GM10266 (cell line): ENCODE results near the gene ST6GALNAC3.

Experiments used
- DNase-seq: peaks from one replicate; pipeline ENCODE4 v3.0.0; 2012; ENCODE audit errors: extremely low spot score
- TF ChIP-seq, protein P1 (sequence below): IDR thresholded peaks from 2 replicates; pipeline ENCODE4 v1.5.1; 2012; ENCODE audit warnings: mild to moderate bottlenecking, low read depth; ENCODE audit not compliant: control insufficient read depth, insufficient read depth; ENCODE audit errors: missing control alignments

ST6GALNAC3 gene

DNA sequence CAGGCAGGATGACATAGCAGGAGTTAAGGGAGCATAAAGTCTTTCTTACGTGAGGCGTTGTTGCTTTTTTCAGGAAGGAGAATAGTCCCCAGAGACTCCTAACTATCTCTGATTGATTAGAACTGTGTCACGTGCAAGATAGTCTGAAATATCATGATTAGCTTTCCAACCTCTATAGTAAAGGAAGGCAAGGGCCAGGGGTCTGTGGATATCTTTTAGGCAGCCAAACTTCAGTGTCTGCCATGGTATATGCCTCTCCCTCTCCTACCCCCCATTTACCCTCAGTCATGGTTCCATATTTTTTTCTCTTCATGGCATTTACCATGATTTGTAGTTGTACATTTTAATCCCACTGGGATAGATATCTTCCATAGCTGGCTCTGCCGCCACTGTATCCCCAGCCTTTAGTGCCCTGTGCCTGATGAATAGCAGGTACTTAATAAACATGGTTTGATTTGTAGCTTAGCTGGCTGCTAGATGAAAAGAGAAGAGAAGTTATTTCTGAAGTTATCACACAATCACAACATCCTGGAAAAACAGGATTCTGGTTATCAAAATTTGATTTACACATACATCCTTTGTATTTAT, 474.1 kb downstream of the ST6GALNAC3 start:
- no peak for DNase-seq
- TF ChIP-seq, protein P1, sequence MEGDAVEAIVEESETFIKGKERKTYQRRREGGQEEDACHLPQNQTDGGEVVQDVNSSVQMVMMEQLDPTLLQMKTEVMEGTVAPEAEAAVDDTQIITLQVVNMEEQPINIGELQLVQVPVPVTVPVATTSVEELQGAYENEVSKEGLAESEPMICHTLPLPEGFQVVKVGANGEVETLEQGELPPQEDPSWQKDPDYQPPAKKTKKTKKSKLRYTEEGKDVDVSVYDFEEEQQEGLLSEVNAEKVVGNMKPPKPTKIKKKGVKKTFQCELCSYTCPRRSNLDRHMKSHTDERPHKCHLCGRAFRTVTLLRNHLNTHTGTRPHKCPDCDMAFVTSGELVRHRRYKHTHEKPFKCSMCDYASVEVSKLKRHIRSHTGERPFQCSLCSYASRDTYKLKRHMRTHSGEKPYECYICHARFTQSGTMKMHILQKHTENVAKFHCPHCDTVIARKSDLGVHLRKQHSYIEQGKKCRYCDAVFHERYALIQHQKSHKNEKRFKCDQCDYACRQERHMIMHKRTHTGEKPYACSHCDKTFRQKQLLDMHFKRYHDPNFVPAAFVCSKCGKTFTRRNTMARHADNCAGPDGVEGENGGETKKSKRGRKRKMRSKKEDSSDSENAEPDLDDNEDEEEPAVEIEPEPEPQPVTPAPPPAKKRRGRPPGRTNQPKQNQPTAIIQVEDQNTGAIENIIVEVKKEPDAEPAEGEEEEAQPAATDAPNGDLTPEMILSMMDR = no peak

DNA sequence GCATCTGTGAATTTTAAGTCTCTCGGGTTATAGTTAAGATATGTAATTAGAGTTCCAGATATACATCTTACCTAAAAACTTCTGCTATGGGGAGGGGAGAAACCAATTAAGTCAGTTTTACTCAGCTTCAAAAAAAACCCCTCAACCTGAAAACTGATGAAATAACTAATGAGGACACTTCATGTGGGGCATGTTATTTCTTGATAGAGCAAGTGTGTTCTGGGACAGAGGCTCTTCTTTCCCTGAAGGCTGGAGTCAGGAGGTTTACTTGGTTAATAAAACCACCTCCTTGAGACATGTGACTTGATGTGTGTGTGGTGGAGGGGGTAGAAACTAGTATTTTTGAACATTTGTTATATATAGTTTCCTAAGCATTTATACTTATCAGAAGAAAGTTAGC, 479.7 kb downstream of the ST6GALNAC3 start:
- TF ChIP-seq, protein P1 = no peak
- no peak for DNase-seq

DNA sequence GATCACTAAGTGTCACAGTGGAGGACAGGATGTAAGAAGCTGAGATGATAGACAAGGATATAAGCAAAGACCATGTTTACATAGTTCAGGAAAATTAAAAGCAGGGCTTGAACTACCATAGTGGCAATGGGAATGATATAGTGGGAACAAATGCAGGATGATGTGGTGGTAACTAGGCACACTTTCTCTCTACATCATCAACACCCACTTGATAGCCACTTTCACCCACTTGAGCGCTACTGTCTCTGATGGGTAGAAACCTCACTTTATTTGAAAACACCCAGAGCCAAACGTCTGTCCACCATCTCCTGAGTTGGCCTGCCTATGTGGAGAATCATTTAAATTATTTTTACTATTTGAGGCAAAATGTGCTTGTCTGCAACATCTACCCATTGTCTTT, 487.7 kb downstream of the ST6GALNAC3 start:
- no peak for DNase-seq
- TF ChIP-seq, protein P1 = no peak

- DNase-seq = no peak
- TF ChIP-seq, protein P1 = no peak
Observed at GRCh38 chr1:76568573-76569238, 494.2 kb downstream of the ST6GALNAC3 start.

DNA sequence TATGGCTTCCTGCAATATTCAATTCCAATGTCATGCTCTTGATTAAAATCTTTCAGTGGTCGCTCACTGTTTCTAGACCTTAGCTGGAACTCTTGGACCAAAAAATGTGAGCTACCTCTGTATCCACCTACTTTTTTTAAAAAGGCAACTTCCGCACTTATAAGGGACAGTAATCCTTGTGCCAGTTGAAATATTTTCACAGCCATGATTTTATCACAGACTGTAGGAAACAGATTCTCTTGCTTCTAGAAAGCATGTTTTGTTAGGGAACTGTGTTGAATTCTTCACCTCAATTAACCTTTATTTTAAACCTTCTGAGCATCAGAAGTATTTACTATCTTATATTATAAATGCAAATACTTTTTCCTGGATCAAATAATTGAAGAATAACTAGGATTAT, 496.7 kb downstream of the ST6GALNAC3 start:
- DNase-seq = no peak
- TF ChIP-seq, protein P1 = no peak

DNA sequence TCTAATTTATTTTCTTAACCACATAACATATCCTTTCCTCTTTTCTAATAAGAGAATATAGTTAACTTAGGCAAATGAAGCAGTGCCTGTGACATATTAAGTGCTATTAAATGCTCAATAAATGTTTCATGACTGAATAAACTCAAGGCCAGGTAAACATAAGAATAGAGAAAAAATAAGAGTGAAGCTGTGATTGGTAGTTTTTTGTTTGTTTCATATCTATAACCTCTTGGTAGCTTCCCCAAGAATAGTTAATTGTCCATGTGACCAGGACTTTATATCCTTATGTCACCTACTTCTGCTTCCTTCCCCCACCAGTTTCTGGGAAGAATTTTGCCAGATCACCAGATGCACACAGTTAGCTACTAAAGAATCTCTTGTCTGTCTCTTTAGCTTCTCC, 497.7 kb downstream of the ST6GALNAC3 start:
- TF ChIP-seq, protein P1 = no peak
- no peak for DNase-seq

DNA sequence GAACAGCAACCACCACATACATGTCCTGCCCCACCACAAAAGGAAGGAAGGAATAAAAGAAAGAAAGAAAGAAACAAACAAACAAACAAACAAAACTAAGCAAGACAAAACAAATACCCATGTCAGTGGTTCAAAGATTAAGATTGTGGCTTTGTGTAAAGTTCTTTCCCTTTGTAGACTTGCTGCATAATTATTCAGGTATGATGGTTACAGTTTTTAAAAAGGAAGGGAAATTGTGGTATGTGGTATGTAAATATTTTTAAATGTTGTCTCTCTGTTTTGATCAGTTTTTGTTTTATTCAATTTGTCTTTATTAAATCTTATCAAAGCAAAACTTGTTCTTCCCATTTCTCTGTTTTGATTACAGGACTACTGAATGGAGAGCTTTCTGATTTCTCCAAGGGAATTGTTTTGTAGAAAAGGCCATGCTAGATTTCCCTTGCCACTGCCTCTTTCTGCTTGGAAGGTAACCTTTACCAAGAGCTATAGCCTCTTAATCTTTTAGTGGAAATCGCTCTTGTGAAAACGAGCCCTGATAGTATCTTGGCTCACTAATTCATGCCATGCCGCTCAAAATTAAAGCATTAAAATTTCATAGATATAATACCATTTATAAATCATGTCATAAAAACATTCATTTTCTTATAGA, 502.5 kb downstream of the ST6GALNAC3 start:
- no peak for DNase-seq
- TF ChIP-seq, protein P1 = no peak
